ENCODE data around the gene FREM2. TPM values are rescaled to one million over a fixed set of nuclear protein-coding genes. Genes with fewer than 3 reads are reported as not detected.

The FREM2 gene
- total RNA-seq, 1 donor from 2014 or later, result not detected

DNA sequence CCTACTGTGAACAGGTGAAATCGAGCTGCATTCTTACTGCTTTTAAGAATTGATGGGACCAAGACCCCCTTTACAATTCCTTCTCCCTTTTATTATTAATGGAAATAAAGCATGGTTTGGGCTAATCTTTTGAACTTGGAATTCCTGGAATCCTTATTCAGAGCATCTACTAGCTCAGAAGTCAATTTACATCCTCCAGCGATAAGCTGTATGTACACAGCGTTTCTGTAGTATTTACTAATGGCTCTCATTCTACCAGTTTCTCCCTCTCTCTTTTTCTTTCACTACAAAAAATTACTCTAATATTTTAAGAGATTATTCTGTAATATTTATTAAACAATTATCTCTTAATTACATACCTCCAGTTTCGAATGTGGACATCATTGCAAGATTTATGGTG lies 31.5 kb downstream of the FREM2 start:
- no peak overlapping the region for H3K4me3 ChIP-seq (ENCODE audit: low read depth, low read length)
- DNase-seq (ENCODE audit: low read depth), result no peak
- H3K36me3 ChIP-seq (ENCODE audit: control insufficient read depth, insufficient read depth, low read length), result no peaks in the 10 kb centered on the region
- FAIRE-seq, result no peak
- H3K27me3 ChIP-seq (ENCODE audit: control insufficient read depth, insufficient read depth, low read length), result peaks cover 2% of the 10 kb centered on the region
- TF ChIP-seq, protein P1, sequence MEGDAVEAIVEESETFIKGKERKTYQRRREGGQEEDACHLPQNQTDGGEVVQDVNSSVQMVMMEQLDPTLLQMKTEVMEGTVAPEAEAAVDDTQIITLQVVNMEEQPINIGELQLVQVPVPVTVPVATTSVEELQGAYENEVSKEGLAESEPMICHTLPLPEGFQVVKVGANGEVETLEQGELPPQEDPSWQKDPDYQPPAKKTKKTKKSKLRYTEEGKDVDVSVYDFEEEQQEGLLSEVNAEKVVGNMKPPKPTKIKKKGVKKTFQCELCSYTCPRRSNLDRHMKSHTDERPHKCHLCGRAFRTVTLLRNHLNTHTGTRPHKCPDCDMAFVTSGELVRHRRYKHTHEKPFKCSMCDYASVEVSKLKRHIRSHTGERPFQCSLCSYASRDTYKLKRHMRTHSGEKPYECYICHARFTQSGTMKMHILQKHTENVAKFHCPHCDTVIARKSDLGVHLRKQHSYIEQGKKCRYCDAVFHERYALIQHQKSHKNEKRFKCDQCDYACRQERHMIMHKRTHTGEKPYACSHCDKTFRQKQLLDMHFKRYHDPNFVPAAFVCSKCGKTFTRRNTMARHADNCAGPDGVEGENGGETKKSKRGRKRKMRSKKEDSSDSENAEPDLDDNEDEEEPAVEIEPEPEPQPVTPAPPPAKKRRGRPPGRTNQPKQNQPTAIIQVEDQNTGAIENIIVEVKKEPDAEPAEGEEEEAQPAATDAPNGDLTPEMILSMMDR (IDR thresholded peaks at IDR 0.05; ENCODE audit: insufficient read depth, low read length, severe bottlenecking), result no peak

DNA sequence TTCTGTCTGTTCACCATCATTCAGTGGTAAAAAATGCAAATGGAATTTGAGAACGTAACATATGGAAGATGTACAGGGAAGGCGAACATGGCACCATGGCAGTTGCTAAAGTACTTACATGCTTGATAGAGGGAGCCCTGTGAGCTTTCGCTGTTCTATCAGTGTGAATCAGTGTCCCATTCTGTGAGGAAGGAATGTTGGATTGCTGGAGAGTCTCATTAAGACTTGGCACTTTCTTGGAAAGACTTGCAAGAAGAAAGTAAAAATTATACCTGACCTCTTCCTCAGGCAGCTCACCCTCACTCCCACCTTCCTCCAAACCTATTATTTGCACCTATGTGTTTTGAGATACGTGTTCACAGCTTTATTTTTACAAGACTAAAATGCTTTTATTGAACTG lies 43.5 kb downstream of the FREM2 start:
- DNase-seq (ENCODE audit: low read depth) (no peak), FAIRE-seq (no peak)
- no peaks in the 10 kb centered on the region for H3K27me3 ChIP-seq (ENCODE audit: control insufficient read depth, insufficient read depth, low read length)
- TF ChIP-seq, protein P1 (IDR thresholded peaks at IDR 0.05; ENCODE audit: insufficient read depth, low read length, severe bottlenecking), result no peak
- no peaks in the 10 kb centered on the region for H3K36me3 ChIP-seq (ENCODE audit: control insufficient read depth, insufficient read depth, low read length)
- H3K4me3 ChIP-seq (ENCODE audit: low read depth, low read length), result no peak overlapping the region

DNA sequence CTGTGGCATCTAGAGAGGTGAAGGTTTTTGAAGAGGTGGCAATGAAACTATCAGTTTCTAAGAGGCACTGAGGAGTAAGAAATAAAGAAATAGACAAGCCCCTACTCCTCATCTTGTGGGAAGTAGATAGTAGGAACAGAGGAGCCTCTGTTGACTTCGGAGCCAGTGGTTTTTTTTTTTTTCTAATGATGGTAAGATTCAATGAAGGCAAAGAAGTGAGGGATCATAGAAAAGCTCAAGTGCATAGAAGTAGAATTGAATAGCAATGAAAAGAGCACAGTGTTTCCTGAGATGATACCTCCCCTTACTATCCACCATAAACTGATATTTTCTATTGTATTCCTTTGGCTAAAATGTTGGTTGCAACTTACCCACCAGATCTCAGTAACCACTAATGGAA lies 46.3 kb downstream of the FREM2 start:
- FAIRE-seq, result no peak
- Histone ChIP-seq H3K4me3 (ENCODE audit: low read depth, low read length) (no peak overlapping the region), H3K36me3 (ENCODE audit: control insufficient read depth, insufficient read depth, low read length) (no peaks in the 10 kb centered on the region), H3K27me3 (ENCODE audit: control insufficient read depth, insufficient read depth, low read length) (no peaks in the 10 kb centered on the region)
- DNase-seq (ENCODE audit: low read depth), result no peak
- TF ChIP-seq, protein P1 (IDR thresholded peaks at IDR 0.05; ENCODE audit: insufficient read depth, low read length, severe bottlenecking), result no peak

DNA sequence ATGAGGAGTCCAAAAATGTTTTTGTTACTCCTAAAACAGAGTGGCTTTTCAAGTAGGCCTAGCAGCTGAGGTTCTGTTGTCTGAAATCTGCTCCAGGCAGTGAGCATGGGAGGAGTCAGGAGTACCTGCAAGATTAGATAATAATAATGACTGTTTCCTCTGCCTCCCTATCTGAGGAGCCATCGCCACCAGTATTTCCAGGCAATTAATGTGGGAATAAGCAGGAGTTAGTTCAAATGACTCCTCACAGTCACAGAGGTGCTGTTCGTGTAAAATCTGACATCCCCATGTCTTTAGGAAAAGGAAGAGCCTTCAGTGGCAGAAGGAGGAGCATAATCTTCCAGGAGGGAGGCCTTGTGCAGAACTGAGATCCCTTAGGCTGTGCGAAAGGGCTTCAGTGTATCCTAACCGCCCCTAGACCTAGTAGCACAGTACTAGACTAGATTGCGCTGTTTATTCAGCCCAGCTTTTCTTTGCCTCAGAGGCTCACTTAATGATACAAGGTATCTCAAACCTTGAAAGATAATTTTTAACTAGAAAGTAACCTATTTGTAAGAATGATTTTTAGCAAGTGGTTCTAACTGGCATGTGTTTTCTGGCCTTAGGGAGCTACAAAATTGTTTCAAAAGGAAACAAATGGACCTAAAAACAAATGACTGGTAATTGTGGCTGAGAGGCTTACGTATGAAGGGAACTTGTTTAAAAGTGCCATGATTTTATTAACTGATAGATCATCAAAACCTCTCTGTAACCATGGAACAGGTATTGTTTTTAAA lies 49.0 kb downstream of the FREM2 start:
- TF ChIP-seq, protein P1 (IDR thresholded peaks at IDR 0.05; ENCODE audit: insufficient read depth, low read length, severe bottlenecking), result no peak
- FAIRE-seq (no peak), DNase-seq (ENCODE audit: low read depth) (no peak)
- H3K36me3 ChIP-seq (ENCODE audit: control insufficient read depth, insufficient read depth, low read length), result no peaks in the 10 kb centered on the region
- H3K27me3 ChIP-seq (ENCODE audit: control insufficient read depth, insufficient read depth, low read length), result no peaks in the 10 kb centered on the region
- H3K4me3 ChIP-seq (ENCODE audit: low read depth, low read length), result no peak overlapping the region

DNA sequence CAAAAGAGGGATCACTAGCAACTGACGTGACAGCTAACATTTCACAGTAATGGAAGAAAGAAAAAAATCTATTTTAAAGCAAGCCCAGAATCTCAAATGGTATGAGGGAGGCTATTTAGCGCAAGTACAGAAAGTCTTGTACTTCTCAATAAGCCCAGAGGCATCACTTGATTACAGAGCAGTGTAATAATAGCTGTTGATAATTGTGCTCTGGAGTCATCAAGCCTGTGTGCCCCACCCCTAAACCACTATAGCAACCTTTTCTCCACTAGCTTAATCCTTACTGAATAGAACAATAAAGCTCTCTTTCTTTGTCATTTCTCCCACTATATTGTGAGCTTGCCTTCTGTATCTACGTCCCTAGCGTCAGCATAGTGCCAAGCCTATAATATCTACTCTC lies 56.6 kb downstream of the FREM2 start:
- H3K4me3 ChIP-seq (ENCODE audit: low read depth, low read length), result no peak overlapping the region
- no peak for DNase-seq (ENCODE audit: low read depth)
- FAIRE-seq, result no peak
- H3K27me3 ChIP-seq (ENCODE audit: control insufficient read depth, insufficient read depth, low read length), result peaks cover 3% of the 10 kb centered on the region
- TF ChIP-seq, protein P1 (IDR thresholded peaks at IDR 0.05; ENCODE audit: insufficient read depth, low read length, severe bottlenecking), result no peak
- no peaks in the 10 kb centered on the region for H3K36me3 ChIP-seq (ENCODE audit: control insufficient read depth, insufficient read depth, low read length)

DNA sequence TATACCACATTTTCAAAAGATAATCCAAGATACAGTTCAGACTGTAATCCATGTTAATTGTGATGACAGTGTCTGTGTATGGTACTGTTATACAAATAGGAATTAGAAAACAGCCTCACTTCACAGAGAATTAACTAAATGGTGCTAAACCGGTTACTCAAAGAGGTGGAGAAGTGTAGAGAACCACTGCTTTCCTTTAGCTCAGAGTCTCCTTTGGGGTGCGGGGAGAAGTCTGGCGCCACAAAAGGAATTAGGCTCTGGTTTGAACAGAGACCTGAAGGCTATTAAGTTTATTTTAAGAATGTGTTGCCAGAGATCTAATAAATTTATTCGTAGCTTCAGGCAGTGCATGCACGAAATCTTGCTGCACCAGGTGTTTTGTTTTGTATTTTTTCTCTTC lies 65.8 kb downstream of the FREM2 start:
- no peaks in the 10 kb centered on the region for H3K36me3 ChIP-seq (ENCODE audit: control insufficient read depth, insufficient read depth, low read length)
- DNase-seq (ENCODE audit: low read depth), result no peak
- TF ChIP-seq, protein P1 (IDR thresholded peaks at IDR 0.05; ENCODE audit: insufficient read depth, low read length, severe bottlenecking), result no peak
- H3K4me3 ChIP-seq (ENCODE audit: low read depth, low read length), result no peak overlapping the region
- H3K27me3 ChIP-seq (ENCODE audit: control insufficient read depth, insufficient read depth, low read length), result no peaks in the 10 kb centered on the region
- no peak for FAIRE-seq
